ENCODE data around the gene XIRP1.

Gene XIRP1

GRCh38 chr3:39203860-39204259, 11.5 kb upstream of the XIRP1 start:
- Histone ChIP-seq H3K36me3 (ENCODE audit: insufficient read depth, low read length) (no peaks in the 10 kb centered on the region), H3K27me3 (ENCODE audit: insufficient read depth, low read length) (peaks cover 16% of the 10 kb centered on the region), H3K4me3 (ENCODE audit: low read length) (no peak overlapping the region), H3K9me3 (ENCODE audit: low read length) (no peaks in the 10 kb centered on the region), H3K4me1 (ENCODE audit: insufficient read depth, low read length) (peaks cover 2% of the 10 kb centered on the region), H2AFZ (ENCODE audit: low read depth, low read length) (no peak overlapping the region)

- Histone ChIP-seq H3K36me3 (ENCODE audit: insufficient read depth, low read length) (no peaks in the 10 kb centered on the region), H3K4me3 (ENCODE audit: low read length) (no peak overlapping the region), H3K9me3 (ENCODE audit: low read length) (no peaks in the 10 kb centered on the region), H2AFZ (ENCODE audit: low read depth, low read length) (no peak overlapping the region), H3K27me3 (ENCODE audit: insufficient read depth, low read length) (peaks cover 16% of the 10 kb centered on the region), H3K4me1 (ENCODE audit: insufficient read depth, low read length) (peaks cover 2% of the 10 kb centered on the region)
These were observed 11.0 kb upstream of the XIRP1 start for GRCh38 chr3:39203402-39203801.

- peaks cover 2% of the 10 kb centered on the region for H3K4me1 ChIP-seq (ENCODE audit: insufficient read depth, low read length)
These were observed 9.7 kb upstream of the XIRP1 start for GRCh38 chr3:39202094-39202493.

GRCh38 chr3:39196671-39197356, 4.4 kb upstream of the XIRP1 start:
- H3K4me3 ChIP-seq (ENCODE audit: low read length): no peak overlapping the region
- H3K9me3 ChIP-seq (ENCODE audit: low read length): no peaks in the 10 kb centered on the region
- no peaks in the 10 kb centered on the region for H3K27me3 ChIP-seq (ENCODE audit: insufficient read depth, low read length)
- no peaks in the 10 kb centered on the region for H3K4me1 ChIP-seq (ENCODE audit: insufficient read depth, low read length)
- no peaks in the 10 kb centered on the region for H3K36me3 ChIP-seq (ENCODE audit: insufficient read depth, low read length)
- no peak overlapping the region for H2AFZ ChIP-seq (ENCODE audit: low read depth, low read length)

More at GRCh38 chr3:39202094-39202493, 9.7 kb upstream of the XIRP1 start:
- Histone ChIP-seq H2AFZ (ENCODE audit: low read depth, low read length) (no peak overlapping the region), H3K9me3 (ENCODE audit: low read length) (no peaks in the 10 kb centered on the region), H3K4me3 (ENCODE audit: low read length) (no peak overlapping the region), H3K36me3 (ENCODE audit: insufficient read depth, low read length) (no peaks in the 10 kb centered on the region), H3K27me3 (ENCODE audit: insufficient read depth, low read length) (peaks cover 16% of the 10 kb centered on the region)

- H3K27me3 ChIP-seq (ENCODE audit: insufficient read depth, low read length): no peaks in the 10 kb centered on the region
- H2AFZ ChIP-seq (ENCODE audit: low read depth, low read length): no peak overlapping the region
- H3K9me3 ChIP-seq (ENCODE audit: low read length): no peaks in the 10 kb centered on the region
- H3K4me3 ChIP-seq (ENCODE audit: low read length): no peak overlapping the region
- no peaks in the 10 kb centered on the region for H3K4me1 ChIP-seq (ENCODE audit: insufficient read depth, low read length)
- no peaks in the 10 kb centered on the region for H3K36me3 ChIP-seq (ENCODE audit: insufficient read depth, low read length)
These were observed 3.6 kb upstream of the XIRP1 start for GRCh38 chr3:39196034-39196433.

GRCh38 chr3:39193391-39193790, 996 bp upstream of the XIRP1 start:
- Histone ChIP-seq H3K4me3 (ENCODE audit: low read length) (no peak overlapping the region), H3K36me3 (ENCODE audit: insufficient read depth, low read length) (no peaks in the 10 kb centered on the region), H3K9me3 (ENCODE audit: low read length) (no peaks in the 10 kb centered on the region), H3K4me1 (ENCODE audit: insufficient read depth, low read length) (peaks cover 2% of the 10 kb centered on the region), H2AFZ (ENCODE audit: low read depth, low read length) (no peak overlapping the region), H3K27me3 (ENCODE audit: insufficient read depth, low read length) (no peaks in the 10 kb centered on the region)

- Histone ChIP-seq H3K4me1 (ENCODE audit: insufficient read depth, low read length) (peaks cover 2% of the 10 kb centered on the region), H3K36me3 (ENCODE audit: insufficient read depth, low read length) (no peaks in the 10 kb centered on the region), H3K4me3 (ENCODE audit: low read length) (no peak overlapping the region), H2AFZ (ENCODE audit: low read depth, low read length) (no peak overlapping the region), H3K9me3 (ENCODE audit: low read length) (no peaks in the 10 kb centered on the region), H3K27me3 (ENCODE audit: insufficient read depth, low read length) (no peaks in the 10 kb centered on the region)
These were observed 622 bp downstream of the XIRP1 start for GRCh38 chr3:39191773-39192172.

GRCh38 chr3:39191111-39191510, 1.3 kb downstream of the XIRP1 start:
- Histone ChIP-seq H3K36me3 (ENCODE audit: insufficient read depth, low read length) (no peaks in the 10 kb centered on the region), H3K9me3 (ENCODE audit: low read length) (no peaks in the 10 kb centered on the region), H3K4me1 (ENCODE audit: insufficient read depth, low read length) (peaks cover 2% of the 10 kb centered on the region), H3K4me3 (ENCODE audit: low read length) (no peak overlapping the region), H3K27me3 (ENCODE audit: insufficient read depth, low read length) (no peaks in the 10 kb centered on the region), H2AFZ (ENCODE audit: low read depth, low read length) (no peak overlapping the region)

- Histone ChIP-seq H3K36me3 (ENCODE audit: insufficient read depth, low read length) (no peaks in the 10 kb centered on the region), H3K4me1 (ENCODE audit: insufficient read depth, low read length) (peaks cover 2% of the 10 kb centered on the region), H3K27me3 (ENCODE audit: insufficient read depth, low read length) (no peaks in the 10 kb centered on the region), H2AFZ (ENCODE audit: low read depth, low read length) (no peak overlapping the region), H3K4me3 (ENCODE audit: low read length) (no peak overlapping the region), H3K9me3 (ENCODE audit: low read length) (no peaks in the 10 kb centered on the region)
These were observed 1.9 kb downstream of the XIRP1 start for GRCh38 chr3:39190281-39191025.

- peaks cover 2% of the 10 kb centered on the region for H3K4me1 ChIP-seq (ENCODE audit: insufficient read depth, low read length)
These were observed 2.5 kb downstream of the XIRP1 start for GRCh38 chr3:39189959-39190269.

GRCh38 chr3:39189150-39189958, 3.0 kb downstream of the XIRP1 start:
- no peaks in the 10 kb centered on the region for H3K27me3 ChIP-seq (ENCODE audit: insufficient read depth, low read length)
- H3K36me3 ChIP-seq (ENCODE audit: insufficient read depth, low read length): no peaks in the 10 kb centered on the region
- peaks cover 2% of the 10 kb centered on the region for H3K4me1 ChIP-seq (ENCODE audit: insufficient read depth, low read length)
- no peak overlapping the region for H3K4me3 ChIP-seq (ENCODE audit: low read length)
- H2AFZ ChIP-seq (ENCODE audit: low read depth, low read length): no peak overlapping the region
- H3K9me3 ChIP-seq (ENCODE audit: low read length): no peaks in the 10 kb centered on the region

More at GRCh38 chr3:39189959-39190269, 2.5 kb downstream of the XIRP1 start:
- Histone ChIP-seq H3K4me3 (ENCODE audit: low read length) (no peak overlapping the region), H3K36me3 (ENCODE audit: insufficient read depth, low read length) (no peaks in the 10 kb centered on the region), H3K9me3 (ENCODE audit: low read length) (no peaks in the 10 kb centered on the region), H2AFZ (ENCODE audit: low read depth, low read length) (no peak overlapping the region), H3K27me3 (ENCODE audit: insufficient read depth, low read length) (no peaks in the 10 kb centered on the region)

GRCh38 chr3:39188271-39189149, 3.9 kb downstream of the XIRP1 start:
- no peaks in the 10 kb centered on the region for H3K27me3 ChIP-seq (ENCODE audit: insufficient read depth, low read length)

More at GRCh38 chr3:39188271-39189149, 3.9 kb downstream of the XIRP1 start:
- no peak overlapping the region for H3K4me3 ChIP-seq (ENCODE audit: low read length)
- no peaks in the 10 kb centered on the region for H3K9me3 ChIP-seq (ENCODE audit: low read length)
- no peaks in the 10 kb centered on the region for H3K36me3 ChIP-seq (ENCODE audit: insufficient read depth, low read length)
- H3K4me1 ChIP-seq (ENCODE audit: insufficient read depth, low read length): peaks cover 2% of the 10 kb centered on the region
- H2AFZ ChIP-seq (ENCODE audit: low read depth, low read length): no peak overlapping the region
